Tibial nerve (tissue), 4 donors: ENCODE measurements around the gene TPGS1. TPM values are rescaled to one million over a fixed set of nuclear protein-coding genes. Genes with fewer than 3 reads are reported as not detected.

Experiments used
- DNase-seq, 2 donors: peaks; one replicate each; pipeline ENCODE4 v3.0.0-alpha.2; 2019; ENCODE audit warnings: low spot score in 2 of 2
- H3K27ac ChIP-seq, 4 donors: fragments of 200-600 bp; sonication (generic) in 3 of 4; one replicate each; pipeline ENCODE4 v1.5.1; 2017 to 2019; ENCODE audit warnings: mild to moderate bottlenecking in 1 of 4
- H3K27me3 ChIP-seq, 2 donors: fragments of 200-600 bp; sonication (generic) in 1 of 2; one replicate each; pipeline versions ENCODE4 v1.5.1 to v1.6.0; 2017 to 2019
- H3K36me3 ChIP-seq, 3 donors: fragments of 200-600 bp; sonication (generic); one replicate each; pipeline ENCODE4 v1.5.1; 2018 to 2019
- H3K4me1 ChIP-seq, 4 donors: fragments of 200-600 bp; sonication (generic) in 3 of 4; one replicate each; pipeline ENCODE4 v1.5.1; 2017 to 2019
- H3K4me3 ChIP-seq, 4 donors: fragments of 200-600 bp; sonication (generic) in 3 of 4; one replicate each; pipeline ENCODE4 v1.5.1; 2017 to 2019; ENCODE audit warnings: mild to moderate bottlenecking in 1 of 4, moderate library complexity in 1 of 4
- H3K9me3 ChIP-seq, 4 donors: fragments of 200-600 bp; sonication (generic) in 3 of 4; one replicate each; pipeline ENCODE4 v1.5.1; 2017 to 2019
- EP300 ChIP-seq, 2 donors: sonication (generic); formaldehyde crosslinking; IDR thresholded peaks; one replicate each; pipeline ENCODE4 v1.6.1; 2017; ENCODE audit warnings: antibody characterized with exemption in 2 of 2, mild to moderate bottlenecking in 1 of 2
- POLR2A ChIP-seq, 2 donors: fragments of 450-650 bp; IDR thresholded peaks; one replicate each; pipeline ENCODE4 v1.6.1; 2017; ENCODE audit warnings: antibody characterized with exemption in 2 of 2, mild to moderate bottlenecking in 2 of 2, moderate library complexity in 2 of 2
- WGBS, 2 donors: methylation state at CpG; one replicate each; pipeline ENCODE4 v1.1.5; 2018; 5-methylcytosine and 5-hydroxymethylcytosine counted together
- total RNA-seq, 4 donors: library from RNA; depleted of rRNA; stranded (reverse); fragments of >200 nt; gene quantifications; one replicate each; pipeline ENCODE4 v1.1.0, GENCODE V29; 2016
- TF ChIP-seq, protein P1 (sequence below), 5 experiments: fragments of 200-600 bp in 3 of 5; fragments of 450-650 bp in 2 of 5; sonication (generic) in 3 of 5; IDR thresholded peaks; one replicate each; pipeline ENCODE4 v1.5.1; 2016 to 2019; ENCODE audit warnings: antibody characterized with exemption in 5 of 5, mild to moderate bottlenecking in 3 of 5, moderate library complexity in 2 of 5

The TPGS1 gene
- total RNA-seq, 4 donors from 2014 or later: 108 to 131 (median 115) TPM

DNA sequence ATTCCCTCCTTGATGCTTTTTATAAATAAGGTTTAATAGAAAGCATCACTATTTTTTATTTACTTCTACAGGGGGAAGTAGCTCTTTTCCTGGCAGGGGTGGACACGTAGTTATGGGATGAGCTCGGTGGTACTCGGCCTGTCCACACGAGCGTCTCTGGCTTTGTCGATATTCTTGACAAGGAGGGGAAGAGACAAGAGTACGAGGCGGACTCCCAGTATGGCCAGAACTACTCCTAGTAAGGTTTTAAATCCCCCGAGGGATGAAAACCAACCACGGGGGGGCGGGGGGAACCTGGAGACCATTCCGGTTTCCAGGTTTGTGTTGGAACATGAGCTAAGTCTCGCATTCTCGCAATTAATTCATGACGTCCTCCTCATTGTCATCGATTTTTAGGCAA is 59.5 kb downstream of the TPGS1 start:
- 75 to 78% methylated on average over 16 of the region's 16 CpGs for WGBS, 2 donors
- H3K27me3 ChIP-seq: no peaks in the 10 kb centered on the region
- no peak for TF ChIP-seq EP300 (IDR thresholded peaks at IDR 0.05)
- no peak for TF ChIP-seq POLR2A (IDR thresholded peaks at IDR 0.05)
- TF ChIP-seq, protein P1, sequence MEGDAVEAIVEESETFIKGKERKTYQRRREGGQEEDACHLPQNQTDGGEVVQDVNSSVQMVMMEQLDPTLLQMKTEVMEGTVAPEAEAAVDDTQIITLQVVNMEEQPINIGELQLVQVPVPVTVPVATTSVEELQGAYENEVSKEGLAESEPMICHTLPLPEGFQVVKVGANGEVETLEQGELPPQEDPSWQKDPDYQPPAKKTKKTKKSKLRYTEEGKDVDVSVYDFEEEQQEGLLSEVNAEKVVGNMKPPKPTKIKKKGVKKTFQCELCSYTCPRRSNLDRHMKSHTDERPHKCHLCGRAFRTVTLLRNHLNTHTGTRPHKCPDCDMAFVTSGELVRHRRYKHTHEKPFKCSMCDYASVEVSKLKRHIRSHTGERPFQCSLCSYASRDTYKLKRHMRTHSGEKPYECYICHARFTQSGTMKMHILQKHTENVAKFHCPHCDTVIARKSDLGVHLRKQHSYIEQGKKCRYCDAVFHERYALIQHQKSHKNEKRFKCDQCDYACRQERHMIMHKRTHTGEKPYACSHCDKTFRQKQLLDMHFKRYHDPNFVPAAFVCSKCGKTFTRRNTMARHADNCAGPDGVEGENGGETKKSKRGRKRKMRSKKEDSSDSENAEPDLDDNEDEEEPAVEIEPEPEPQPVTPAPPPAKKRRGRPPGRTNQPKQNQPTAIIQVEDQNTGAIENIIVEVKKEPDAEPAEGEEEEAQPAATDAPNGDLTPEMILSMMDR (IDR thresholded peaks at IDR 0.05): no peak
- no peak overlapping the region for H3K27ac ChIP-seq
- H3K4me1 ChIP-seq: peaks cover 0 to 11% (median 2%) of the 10 kb centered on the region in 4 donors
- no peak overlapping the region for H3K4me3 ChIP-seq
- no peak for DNase-seq
- H3K9me3 ChIP-seq: no peaks in the 10 kb centered on the region
- H3K36me3 ChIP-seq: no peaks in the 10 kb centered on the region

DNA sequence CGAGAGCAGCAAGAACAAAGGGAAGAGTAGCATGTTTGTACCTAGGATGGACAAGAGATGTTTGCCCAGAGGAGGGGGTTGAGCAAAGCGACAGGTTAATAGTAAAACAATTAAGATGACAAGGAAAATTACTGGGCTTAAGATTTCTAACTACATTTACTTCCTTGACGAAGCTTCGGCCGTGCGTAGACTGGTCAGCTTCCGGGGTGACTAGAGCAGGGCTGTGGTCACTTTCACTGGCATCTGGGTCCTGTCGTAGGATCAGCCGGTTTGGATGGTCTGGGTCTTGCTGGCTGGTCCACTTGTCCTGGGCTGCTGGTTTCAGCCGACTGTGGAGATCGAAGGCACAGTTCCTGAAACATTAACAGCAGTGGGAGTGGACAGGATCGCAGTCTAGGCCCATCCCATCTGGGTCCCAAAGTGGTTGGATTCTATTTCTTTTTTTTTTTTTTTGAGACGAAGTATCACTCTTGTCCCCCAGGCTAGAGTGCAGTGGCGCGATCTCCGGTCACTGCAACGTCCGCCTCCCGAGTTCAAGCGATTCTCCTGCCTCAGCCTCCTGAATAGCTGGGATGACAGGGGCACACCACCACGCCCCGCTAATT is 60.1 kb downstream of the TPGS1 start:
- Histone ChIP-seq H3K4me1 (peaks cover 0 to 11% (median 2%) of the 10 kb centered on the region in 4 donors), H3K36me3 (no peaks in the 10 kb centered on the region), H3K27ac (no peak overlapping the region), H3K9me3 (no peaks in the 10 kb centered on the region), H3K27me3 (no peaks in the 10 kb centered on the region), H3K4me3 (no peak overlapping the region)
- 86 to 90% methylated on average over 22 of the region's 22 CpGs for WGBS, 2 donors
- TF ChIP-seq, protein P1 (IDR thresholded peaks at IDR 0.05): no peak
- TF ChIP-seq EP300 (IDR thresholded peaks at IDR 0.05): no peak
- TF ChIP-seq POLR2A (IDR thresholded peaks at IDR 0.05): no peak
- DNase-seq: no peak

Other genes with a start within 250 kb of the TPGS1 start
- 10 to 100 TPM in 2 of 4 donors, 1 to 10 TPM in 2; 2.5 to 22.2 (median 9.3) TPM for gene PLPP2, start 216.1 kb upstream of the TPGS1 start, total RNA-seq
- gene MIER2, start 162.7 kb upstream of the TPGS1 start, total RNA-seq: 10 to 100 TPM; 17.8 to 20.7 (median 19.1) TPM
- 1 to 10 TPM in 2 of 4 donors, under 1 TPM in 2; 0.21 to 2.7 (median 1.5) TPM for gene C2CD4C, start 98.3 kb upstream of the TPGS1 start, total RNA-seq
- gene SHC2, start 46.5 kb upstream of the TPGS1 start, total RNA-seq: 10 to 100 TPM; 13.5 to 41.1 (median 22.9) TPM
- gene MADCAM1, start 11.0 kb upstream of the TPGS1 start, total RNA-seq: under 1 TPM in 1 of 4 donors, not detected in 3; 0.21 TPM
- gene CDC34, start 24.3 kb downstream of the TPGS1 start, total RNA-seq: 100 to 1,000 TPM in 1 of 4 donors, 10 to 100 TPM in 3; 60.7 to 110 (median 73.4) TPM
- gene GZMM, start 36.6 kb downstream of the TPGS1 start, total RNA-seq: 1 to 10 TPM in 1 of 4 donors, not detected in 3; 2.5 TPM
- gene BSG, start 65.1 kb downstream of the TPGS1 start, total RNA-seq: 100 to 1,000 TPM; 303 to 400 (median 324) TPM
- gene HCN2, start 82.4 kb downstream of the TPGS1 start, total RNA-seq: under 1 TPM in 1 of 4 donors, not detected in 3; 0.59 TPM
- 10 to 100 TPM; 28.2 to 73.5 (median 51.5) TPM for gene POLRMT, start 126.0 kb downstream of the TPGS1 start, total RNA-seq
- gene FGF22, start 132.4 kb downstream of the TPGS1 start, total RNA-seq: 1 to 10 TPM in 3 of 4 donors, under 1 TPM in 1; 0.30 to 9.0 (median 3.4) TPM
- gene RNF126, start 155.7 kb downstream of the TPGS1 start, total RNA-seq: 10 to 100 TPM; 38.0 to 90.9 (median 55.3) TPM
- gene FSTL3, start 168.9 kb downstream of the TPGS1 start, total RNA-seq: 100 to 1,000 TPM; 582 to 977 (median 642) TPM
- gene PRSS57, start 188.0 kb downstream of the TPGS1 start, total RNA-seq: not detected
- 100 to 1,000 TPM in 1 of 4 donors, 10 to 100 TPM in 3; 65.7 to 101 (median 98.0) TPM for gene PALM, start 201.4 kb downstream of the TPGS1 start, total RNA-seq
- under 1 TPM in 2 of 4 donors, not detected in 2; 0.20 to 0.30 TPM for gene MISP, start 243.6 kb downstream of the TPGS1 start, total RNA-seq